Activated CD4-positive, alpha-beta T cell treated with anti-CD3 and anti-CD28 coated beads, Interleukin-2, amount 10 ng/mL, durations not matched to agents 24 days and 14 days (primary cell): ENCODE results near the gene RUNX2. TPM values are rescaled to one million over a fixed set of nuclear protein-coding genes. Genes with fewer than 3 reads are reported as not detected.

Experiments
- DNase-seq: peaks from one replicate; pipeline ENCODE4 v3.0.0; 2022
- H3K27ac Mint-ChIP-seq: one replicate; pipeline ENCODE4 v1.8.0; 2022; ENCODE audit warnings: mild to moderate bottlenecking, mixed read lengths
- H3K27me3 Mint-ChIP-seq: one replicate; pipeline ENCODE4 v1.8.0; 2022; ENCODE audit warnings: mixed read lengths
- H3K36me3 Mint-ChIP-seq: one replicate; pipeline ENCODE4 v1.8.0; 2022; ENCODE audit warnings: low read depth, mild to moderate bottlenecking, mixed read lengths
- H3K4me1 Mint-ChIP-seq: one replicate; pipeline ENCODE4 v1.8.0; 2021; ENCODE audit warnings: mixed read lengths
- H3K4me3 Mint-ChIP-seq: one replicate; pipeline ENCODE4 v1.8.0; 2022; ENCODE audit warnings: mild to moderate bottlenecking, moderate library complexity, mixed read lengths
- H3K9me3 Mint-ChIP-seq: one replicate; pipeline ENCODE4 v1.8.0; 2021; ENCODE audit warnings: mixed read lengths
- intact Hi-C: fragments of 100-400 bp; cut with micrococcal nuclease; formaldehyde crosslinking; loops from one replicate; pipeline ENCODE4 v1.15.1; 2023
- total RNA-seq: library from RNA; stranded (reverse); gene quantifications from 2 replicates; pipeline ENCODE4 v1.2.3, GENCODE V29; 2022

RUNX2 gene
- total RNA-seq, 1 donor from 2014 or later, result 17.1 TPM

- no peak for DNase-seq
- Mint-ChIP-seq H3K9me3 (no peaks in the 10 kb centered on the region), H3K27ac (no peak overlapping the region), H3K4me3 (no peak overlapping the region), H3K36me3 (no peaks in the 10 kb centered on the region), H3K27me3 (no peaks in the 10 kb centered on the region), H3K4me1 (no peaks in the 10 kb centered on the region)
- intact Hi-C loops, result no loop called here
Observed at GRCh38 chr6:45637056-45637455, 308.9 kb downstream of the RUNX2 start.

DNA sequence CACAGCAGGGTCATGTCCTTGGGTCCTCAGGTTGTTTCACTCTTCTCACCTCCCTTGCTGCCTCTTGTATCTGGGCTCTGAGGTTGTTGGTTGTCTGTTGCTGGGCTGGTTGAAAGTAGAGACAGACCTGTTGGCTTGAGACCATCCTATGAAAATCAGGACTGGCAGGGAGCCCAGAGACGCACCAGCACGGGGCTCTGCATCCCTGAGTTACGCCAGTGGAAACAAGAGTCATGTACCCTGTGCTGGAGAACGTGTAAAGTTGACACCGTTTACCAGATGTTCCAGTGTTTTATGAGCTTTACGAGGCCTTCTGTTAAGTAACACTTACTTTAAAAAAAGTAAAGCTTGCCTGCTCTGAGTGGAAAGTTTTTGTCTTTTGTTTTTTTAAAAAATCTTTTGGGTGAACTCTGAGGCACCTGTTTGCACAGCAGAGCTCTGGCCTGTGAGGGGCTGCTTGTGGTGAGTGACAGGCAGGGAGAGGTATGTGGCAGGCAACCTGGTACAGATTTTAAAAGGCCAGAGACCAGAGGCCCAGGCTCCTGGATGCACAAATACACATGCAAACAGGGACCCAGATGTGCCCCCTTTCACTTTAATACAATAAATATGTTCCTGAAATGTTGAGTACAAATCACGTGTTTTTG, 309.6 kb downstream of the RUNX2 start:
- intact Hi-C loops, result no loop called here
- Mint-ChIP-seq H3K4me3 (no peak overlapping the region), H3K27ac (no peak overlapping the region), H3K27me3 (no peaks in the 10 kb centered on the region), H3K4me1 (no peaks in the 10 kb centered on the region), H3K36me3 (no peaks in the 10 kb centered on the region), H3K9me3 (no peaks in the 10 kb centered on the region)
- DNase-seq, result no peak

GRCh38 chr6:45640081-45640491, 312.0 kb downstream of the RUNX2 start:
- no peak overlapping the region for H3K27ac Mint-ChIP-seq
- intact Hi-C loops, result no loop called here

GRCh38 chr6:45640811-45641210, 312.7 kb downstream of the RUNX2 start:
- H3K4me3 Mint-ChIP-seq, result no peak overlapping the region
- H3K27me3 Mint-ChIP-seq, result no peaks in the 10 kb centered on the region
- H3K9me3 Mint-ChIP-seq, result no peaks in the 10 kb centered on the region
- H3K27ac Mint-ChIP-seq, result no peak overlapping the region
- peaks cover 12% of the 10 kb centered on the region for H3K4me1 Mint-ChIP-seq
- H3K36me3 Mint-ChIP-seq, result no peaks in the 10 kb centered on the region
- intact Hi-C loops, result no loop called here
- no peak for DNase-seq

More at GRCh38 chr6:45640081-45640491, 312.0 kb downstream of the RUNX2 start:
- Mint-ChIP-seq H3K27me3 (no peaks in the 10 kb centered on the region), H3K4me1 (peaks cover 7% of the 10 kb centered on the region), H3K4me3 (no peak overlapping the region), H3K36me3 (no peaks in the 10 kb centered on the region), H3K9me3 (no peaks in the 10 kb centered on the region)
- no peak for DNase-seq

- Mint-ChIP-seq H3K27ac (no peak overlapping the region), H3K36me3 (no peaks in the 10 kb centered on the region), H3K9me3 (no peaks in the 10 kb centered on the region), H3K4me3 (no peak overlapping the region), H3K4me1 (peaks cover 19% of the 10 kb centered on the region), H3K27me3 (no peaks in the 10 kb centered on the region)
- intact Hi-C loops, result no loop called here
- DNase-seq, result no peak
Observed at GRCh38 chr6:45642331-45643125, 314.4 kb downstream of the RUNX2 start.

- Mint-ChIP-seq H3K4me3 (no peak overlapping the region), H3K36me3 (no peaks in the 10 kb centered on the region), H3K27ac (no peak overlapping the region), H3K4me1 (peaks cover 21% of the 10 kb centered on the region), H3K9me3 (no peaks in the 10 kb centered on the region), H3K27me3 (no peaks in the 10 kb centered on the region)
- intact Hi-C loops, result no loop called here
- no peak for DNase-seq
Observed at GRCh38 chr6:45643126-45643525, 315.0 kb downstream of the RUNX2 start.

- Mint-ChIP-seq H3K4me3 (no peak overlapping the region), H3K36me3 (no peaks in the 10 kb centered on the region), H3K27me3 (no peaks in the 10 kb centered on the region), H3K9me3 (no peaks in the 10 kb centered on the region), H3K27ac (no peak overlapping the region), H3K4me1 (peaks cover 23% of the 10 kb centered on the region)
- no peak for DNase-seq
- intact Hi-C loops, result no loop called here
Observed at GRCh38 chr6:45644720-45645119, 316.6 kb downstream of the RUNX2 start.

DNA sequence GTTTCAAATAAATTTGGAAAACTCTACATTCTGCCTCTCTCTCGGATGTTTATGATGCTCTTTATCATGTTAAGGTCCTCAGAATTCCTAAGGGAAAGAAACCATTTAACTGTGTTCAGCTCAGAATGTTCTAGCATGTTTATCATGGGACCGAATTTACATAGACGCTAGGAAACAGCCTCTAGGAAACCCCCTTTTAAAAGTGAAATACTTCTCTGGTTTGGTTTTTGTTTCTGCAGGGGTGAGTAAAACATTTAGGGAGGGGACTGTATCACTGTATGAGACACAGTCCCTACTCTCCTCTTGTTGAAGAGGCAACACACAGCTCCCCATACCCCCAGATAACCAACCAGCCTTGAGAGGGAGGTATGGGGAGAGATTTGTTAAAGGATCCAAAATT, 317.2 kb downstream of the RUNX2 start:
- Mint-ChIP-seq H3K4me1 (peaks cover 23% of the 10 kb centered on the region), H3K27ac (peak overlapping the region; percentile 14), H3K36me3 (no peaks in the 10 kb centered on the region), H3K4me3 (no peak overlapping the region), H3K9me3 (no peaks in the 10 kb centered on the region), H3K27me3 (no peaks in the 10 kb centered on the region)
- no peak for DNase-seq
- intact Hi-C loops, result no loop called here

DNA sequence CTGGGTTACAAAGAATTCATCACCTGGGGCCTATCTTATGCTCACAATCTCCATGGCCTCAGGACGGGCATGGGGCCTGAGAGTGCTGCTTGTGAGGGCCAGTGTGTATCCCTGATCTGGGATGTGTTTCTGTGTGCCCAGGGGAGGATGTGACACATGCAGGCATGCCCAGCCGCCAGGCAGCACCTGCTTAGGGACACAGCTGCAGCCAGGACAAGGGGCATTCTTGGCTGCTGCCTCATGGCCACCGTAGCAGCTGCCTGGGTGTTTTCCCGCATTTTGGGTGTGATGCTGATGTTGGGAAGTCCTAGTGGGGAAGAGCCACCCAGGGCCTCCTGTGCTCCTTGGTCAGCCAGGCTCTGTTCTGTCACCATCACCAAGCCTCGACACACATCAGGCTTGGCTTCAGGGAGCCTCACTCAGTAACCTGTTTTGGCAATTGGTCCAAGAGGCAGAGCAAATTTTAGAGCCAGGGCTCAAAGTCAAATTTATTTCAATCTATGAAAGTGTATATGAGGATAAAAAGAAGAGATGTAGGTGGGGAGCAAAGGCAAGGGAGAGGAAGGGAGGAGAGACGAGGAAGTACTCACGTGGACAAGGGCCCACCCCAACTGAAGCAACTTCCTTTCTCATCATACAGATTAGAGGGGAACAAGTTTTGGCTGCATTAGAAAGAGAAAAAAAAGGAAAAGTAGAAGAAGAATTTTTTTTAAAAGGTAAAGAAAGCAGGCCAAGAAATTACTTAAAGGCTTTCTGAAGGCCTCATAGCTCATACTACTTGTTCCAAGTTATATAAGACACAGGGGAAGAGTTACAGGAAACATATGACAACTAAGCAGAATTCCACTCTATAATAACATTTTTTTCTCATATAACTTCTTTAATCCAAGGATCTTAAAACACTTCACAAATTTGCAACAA, 319.5 kb downstream of the RUNX2 start:
- H3K4me1 Mint-ChIP-seq, result peaks cover 23% of the 10 kb centered on the region
- H3K27ac Mint-ChIP-seq, result no peak overlapping the region

DNA sequence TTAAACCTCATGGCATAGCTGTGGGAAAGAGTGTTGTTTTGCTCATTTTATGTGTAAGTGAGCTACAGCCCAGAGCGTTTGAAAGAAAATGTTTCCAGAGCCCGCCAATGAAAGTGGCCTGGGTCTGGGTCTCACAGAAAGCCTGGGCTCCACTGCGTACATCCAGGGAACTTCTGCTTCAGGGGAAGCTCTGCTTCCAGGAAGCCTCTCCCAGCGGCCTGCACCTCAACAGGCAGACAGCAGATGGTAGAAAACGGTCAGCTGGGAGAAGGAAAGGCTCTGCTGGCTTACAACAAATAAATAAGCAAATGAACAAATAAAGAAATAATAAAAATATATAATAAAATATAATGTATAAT, 320.1 kb downstream of the RUNX2 start:
- DNase-seq, result no peak
- Mint-ChIP-seq H3K27me3 (peaks cover 5% of the 10 kb centered on the region), H3K4me1 (peaks cover 22% of the 10 kb centered on the region), H3K27ac (no peak overlapping the region), H3K4me3 (no peak overlapping the region), H3K36me3 (no peaks in the 10 kb centered on the region), H3K9me3 (no peaks in the 10 kb centered on the region)
- intact Hi-C loops, result no loop called here

More for the DNA sequence above, 319.5 kb downstream of the RUNX2 start:
- H3K36me3 Mint-ChIP-seq, result no peaks in the 10 kb centered on the region
- no peak for DNase-seq
- no peaks in the 10 kb centered on the region for H3K9me3 Mint-ChIP-seq
- no peak overlapping the region for H3K4me3 Mint-ChIP-seq
- intact Hi-C loops, result no loop called here
- peaks cover 3% of the 10 kb centered on the region for H3K27me3 Mint-ChIP-seq

DNA sequence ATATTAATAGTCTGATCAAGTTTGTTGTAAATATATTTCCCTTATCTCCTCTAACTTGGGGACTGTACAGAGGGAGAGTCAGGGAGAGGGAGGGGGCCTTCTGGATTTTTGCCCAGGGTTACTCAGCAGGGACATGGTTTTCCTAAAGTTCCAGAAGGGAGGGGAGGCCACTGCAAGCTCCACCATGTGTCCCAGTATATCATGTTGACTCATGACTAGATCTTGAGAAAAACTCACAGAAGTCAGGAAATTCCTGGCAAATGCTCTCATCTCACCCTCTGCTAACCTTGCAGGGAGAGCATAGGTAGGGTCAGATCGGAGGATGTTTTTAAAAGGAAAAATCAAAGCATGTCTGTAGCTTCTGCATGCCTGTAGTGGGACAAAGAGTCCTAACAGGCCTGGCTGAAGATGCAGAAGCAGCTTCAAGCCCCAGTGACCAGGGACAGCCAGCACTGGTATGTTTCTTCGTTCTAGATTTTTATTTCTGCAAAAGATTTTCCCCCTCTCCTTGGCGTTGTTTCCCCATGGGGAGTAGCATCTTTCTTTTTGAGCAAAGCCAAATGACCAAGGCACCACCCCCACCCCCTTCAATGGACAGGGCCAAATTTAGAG, 322.5 kb downstream of the RUNX2 start:
- intact Hi-C loops, result no loop called here
- DNase-seq, result no peak
- Mint-ChIP-seq H3K4me1 (peaks cover 14% of the 10 kb centered on the region), H3K27me3 (peaks cover 5% of the 10 kb centered on the region), H3K9me3 (peaks cover 4% of the 10 kb centered on the region), H3K4me3 (no peak overlapping the region), H3K27ac (no peak overlapping the region), H3K36me3 (no peaks in the 10 kb centered on the region)

DNA sequence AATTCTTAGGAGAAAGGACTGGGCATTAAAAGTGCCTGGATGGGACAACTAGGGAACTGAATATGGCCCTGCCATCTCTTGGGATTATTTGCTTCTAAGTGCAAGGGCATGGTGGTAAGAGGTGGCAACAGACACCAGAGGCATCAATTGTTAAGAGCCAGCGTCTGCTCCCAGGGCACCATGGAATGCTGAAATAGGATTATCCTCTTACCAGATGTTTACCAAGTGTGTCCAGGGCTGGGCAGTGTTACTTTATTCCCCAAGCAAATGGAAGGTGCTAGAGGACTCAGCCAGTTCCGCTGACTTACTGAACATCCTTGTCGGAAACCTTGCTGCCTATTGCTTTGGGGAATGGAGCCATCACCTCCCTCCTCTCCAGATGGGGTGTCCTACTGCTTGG, 323.2 kb downstream of the RUNX2 start:
- intact Hi-C loops, result no loop called here
- peaks cover 5% of the 10 kb centered on the region for H3K27me3 Mint-ChIP-seq
- no peaks in the 10 kb centered on the region for H3K36me3 Mint-ChIP-seq
- no peak overlapping the region for H3K27ac Mint-ChIP-seq
- peaks cover 5% of the 10 kb centered on the region for H3K9me3 Mint-ChIP-seq
- DNase-seq, result no peak
- no peak overlapping the region for H3K4me3 Mint-ChIP-seq
- peaks cover 11% of the 10 kb centered on the region for H3K4me1 Mint-ChIP-seq

GRCh38 chr6:45652416-45652815, 324.3 kb downstream of the RUNX2 start:
- H3K4me3 Mint-ChIP-seq, result no peak overlapping the region
- peaks cover 3% of the 10 kb centered on the region for H3K36me3 Mint-ChIP-seq
- H3K9me3 Mint-ChIP-seq, result peaks cover 9% of the 10 kb centered on the region
- DNase-seq, result no peak
- intact Hi-C loops, result no loop called here
- peaks cover 8% of the 10 kb centered on the region for H3K4me1 Mint-ChIP-seq
- H3K27ac Mint-ChIP-seq, result no peak overlapping the region
- H3K27me3 Mint-ChIP-seq, result peaks cover 5% of the 10 kb centered on the region
